Measurements from ENCODE around the gene SPTLC2. TPM values are rescaled to one million over a fixed set of nuclear protein-coding genes. Genes with fewer than 3 reads are reported as not detected.

SPTLC2 gene
- total RNA-seq, 3 donors from 2014 or later = 18.1 to 23.7 (median 23.2) TPM

DNA sequence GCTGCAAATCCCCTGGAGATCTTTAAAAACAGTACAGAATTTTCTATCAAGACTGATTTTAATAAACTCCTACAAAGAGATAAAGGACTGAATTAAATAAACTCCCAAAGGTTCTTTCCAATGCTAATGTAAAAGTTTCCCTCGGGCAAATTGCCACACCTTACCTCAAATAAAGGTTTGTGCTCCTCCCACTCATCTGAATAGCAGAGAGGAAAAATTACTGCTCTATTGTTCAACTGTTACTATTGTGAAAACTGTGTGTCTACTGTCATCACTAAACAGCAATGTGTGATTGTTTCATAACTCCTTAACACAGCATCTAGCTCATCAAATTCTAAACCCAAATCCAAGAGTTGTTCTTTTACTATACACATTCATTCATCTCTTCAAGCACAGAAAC lies 3.2 kb downstream of the SPTLC2 start:
- Mint-ChIP-seq H3K4me3 (no peak overlapping the region), H3K36me3 (ENCODE audit: insufficient read depth) (peaks cover 2% of the 10 kb centered on the region), H3K4me1 (ENCODE audit: low read depth) (peaks cover 50% of the 10 kb centered on the region), H3K27me3 (ENCODE audit: low read depth) (no peaks in the 10 kb centered on the region), H3K9me3 (no peaks in the 10 kb centered on the region)
- ATAC-seq (no peak), DNase-seq (no peak)

DNA sequence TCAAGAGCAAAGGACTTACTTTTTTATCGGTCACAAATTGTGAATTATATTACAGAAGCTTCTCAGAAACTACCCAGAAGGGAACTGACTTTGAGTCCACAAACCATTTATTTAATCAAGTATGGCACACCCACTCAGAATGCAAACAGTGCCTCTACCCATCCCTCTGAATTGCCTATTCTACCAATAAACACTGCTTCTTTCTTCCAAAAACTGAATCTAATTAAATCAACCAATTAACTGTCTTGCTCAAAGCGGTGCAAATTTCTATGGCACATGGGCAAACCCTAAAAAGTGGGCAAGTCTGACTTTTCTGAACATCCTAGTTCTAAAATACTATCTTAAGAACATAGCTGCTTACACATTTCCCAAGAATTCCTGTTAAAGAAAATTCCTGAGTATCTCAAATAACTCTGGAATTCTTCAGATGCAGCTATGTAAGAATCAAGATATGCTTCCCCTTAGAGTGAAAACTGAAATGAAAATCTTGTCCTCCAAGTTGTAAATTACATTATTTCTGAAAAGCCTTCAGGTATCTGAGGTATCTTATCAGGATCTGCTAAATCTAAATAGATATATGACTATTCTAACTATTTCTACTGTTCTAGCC lies 4.3 kb downstream of the SPTLC2 start:
- H3K9me3 Mint-ChIP-seq = no peaks in the 10 kb centered on the region
- ATAC-seq (no peak), DNase-seq (no peak)
- peaks cover 2% of the 10 kb centered on the region for H3K36me3 Mint-ChIP-seq (ENCODE audit: insufficient read depth)
- H3K27me3 Mint-ChIP-seq (ENCODE audit: low read depth) = no peaks in the 10 kb centered on the region
- H3K4me1 Mint-ChIP-seq (ENCODE audit: low read depth) = peaks cover 58% of the 10 kb centered on the region
- H3K4me3 Mint-ChIP-seq = no peak overlapping the region

DNA sequence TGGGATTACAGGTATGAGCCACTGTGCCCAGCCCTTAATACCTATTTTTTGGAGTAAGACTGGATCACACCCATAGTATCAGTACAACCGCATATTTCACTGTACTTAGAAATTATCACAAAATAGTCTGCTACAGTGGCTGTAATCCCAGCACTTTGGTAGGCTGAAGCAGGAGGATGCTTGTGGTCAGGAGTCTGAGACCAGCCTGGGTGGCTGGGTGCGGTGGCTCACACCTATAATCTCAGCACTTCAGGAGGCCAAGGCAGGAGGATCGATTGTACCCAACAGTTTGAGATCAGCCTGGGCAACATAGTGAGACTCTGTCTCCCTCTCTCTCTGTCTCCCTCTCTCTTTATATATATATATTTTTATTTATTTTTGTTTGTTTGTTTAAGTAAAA lies 5.9 kb downstream of the SPTLC2 start:
- ATAC-seq (no peak), DNase-seq (no peak)
- Mint-ChIP-seq H3K36me3 (ENCODE audit: insufficient read depth) (peaks cover 2% of the 10 kb centered on the region), H3K4me1 (ENCODE audit: low read depth) (peaks cover 65% of the 10 kb centered on the region), H3K27me3 (ENCODE audit: low read depth) (no peaks in the 10 kb centered on the region), H3K4me3 (no peak overlapping the region), H3K9me3 (no peaks in the 10 kb centered on the region)

DNA sequence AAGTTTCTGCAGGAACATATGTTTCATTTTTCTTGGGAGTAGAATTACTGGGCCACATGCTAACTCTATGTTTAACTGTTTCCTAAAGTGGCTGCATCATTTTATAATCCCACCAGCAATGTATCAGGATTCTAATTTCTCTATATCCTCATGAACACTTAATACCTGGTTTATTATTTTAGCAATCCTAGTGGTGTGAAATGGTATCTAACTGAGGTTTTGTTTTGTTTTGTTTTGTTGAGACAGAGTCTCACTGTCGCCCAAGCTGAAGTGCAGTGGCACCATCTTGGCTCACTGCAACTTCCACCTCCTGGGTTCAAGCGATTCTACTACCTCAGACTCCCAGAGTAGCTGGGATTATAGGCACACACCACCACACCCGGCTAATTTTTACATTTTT lies 6.5 kb downstream of the SPTLC2 start:
- peaks cover 64% of the 10 kb centered on the region for H3K4me1 Mint-ChIP-seq (ENCODE audit: low read depth)
- no peak for ATAC-seq
- H3K4me3 Mint-ChIP-seq = no peak overlapping the region
- H3K36me3 Mint-ChIP-seq (ENCODE audit: insufficient read depth) = peaks cover 2% of the 10 kb centered on the region
- no peak for DNase-seq
- H3K27me3 Mint-ChIP-seq (ENCODE audit: low read depth) = no peaks in the 10 kb centered on the region
- H3K9me3 Mint-ChIP-seq = no peaks in the 10 kb centered on the region

DNA sequence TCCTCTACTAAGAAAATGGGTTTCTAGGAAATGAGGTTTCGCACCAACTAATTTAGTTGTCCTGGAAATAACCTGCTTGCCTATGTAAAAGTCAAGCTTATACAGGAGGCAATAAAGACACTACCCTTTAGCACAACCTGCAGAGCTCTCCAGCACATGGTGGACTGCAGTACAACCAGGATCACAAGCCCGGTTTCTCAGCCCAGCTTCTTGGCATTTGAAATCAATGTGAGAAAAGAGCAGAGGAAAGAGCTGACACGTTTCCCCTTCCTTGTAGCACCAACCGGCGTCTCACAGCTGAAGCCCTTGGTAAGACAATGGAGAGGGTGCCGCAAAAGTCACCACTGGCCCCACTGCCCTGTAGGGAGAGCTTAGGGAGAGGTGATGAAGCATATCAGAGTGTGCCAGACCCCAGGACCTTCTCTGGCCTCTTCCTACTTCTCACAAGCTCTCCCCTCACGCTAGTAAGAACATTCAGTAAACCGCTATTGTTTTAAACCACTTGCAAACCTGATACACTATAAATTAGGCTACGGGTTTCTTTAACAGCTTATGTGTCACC lies 8.6 kb downstream of the SPTLC2 start:
- DNase-seq (no peak), ATAC-seq (peak in 1 of 2 donors; percentile 50)
- Mint-ChIP-seq H3K4me3 (peak overlapping the region; percentile 49), H3K9me3 (no peaks in the 10 kb centered on the region), H3K4me1 (ENCODE audit: low read depth) (peaks cover 59% of the 10 kb centered on the region), H3K27me3 (ENCODE audit: low read depth) (no peaks in the 10 kb centered on the region), H3K36me3 (ENCODE audit: insufficient read depth) (peaks cover 3% of the 10 kb centered on the region)

DNA sequence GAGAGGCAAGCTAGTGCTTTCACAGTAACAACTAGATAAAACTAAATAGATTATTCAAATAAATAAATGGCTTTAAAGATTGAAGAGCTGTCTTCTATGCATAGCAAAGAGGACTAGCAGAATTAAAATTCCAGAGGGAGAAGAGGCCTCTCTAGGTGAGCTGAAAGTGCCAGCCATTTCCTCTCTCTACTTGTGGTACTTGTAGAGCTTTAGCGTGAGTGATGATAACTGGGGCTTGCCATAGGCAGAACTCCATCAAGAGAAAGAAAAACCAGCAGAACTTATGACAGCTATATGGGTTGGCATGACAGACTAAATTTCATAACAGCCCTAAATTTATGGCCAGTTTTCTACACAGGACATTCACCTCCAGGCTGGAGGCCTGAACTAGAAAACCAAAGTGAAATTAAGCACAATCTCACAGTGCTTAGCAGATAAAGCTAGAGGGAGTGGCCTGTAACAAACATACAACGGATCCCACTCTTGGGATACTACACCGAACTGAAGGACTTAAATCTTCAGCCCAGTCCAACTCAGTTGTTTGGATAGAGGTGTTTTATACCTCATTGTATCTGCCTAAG lies 11.0 kb downstream of the SPTLC2 start:
- no peak for ATAC-seq
- Mint-ChIP-seq H3K36me3 (ENCODE audit: insufficient read depth) (peaks cover 3% of the 10 kb centered on the region), H3K4me3 (no peak overlapping the region), H3K9me3 (no peaks in the 10 kb centered on the region), H3K27me3 (ENCODE audit: low read depth) (no peaks in the 10 kb centered on the region), H3K4me1 (ENCODE audit: low read depth) (peaks cover 69% of the 10 kb centered on the region)
- DNase-seq = no peak

DNA sequence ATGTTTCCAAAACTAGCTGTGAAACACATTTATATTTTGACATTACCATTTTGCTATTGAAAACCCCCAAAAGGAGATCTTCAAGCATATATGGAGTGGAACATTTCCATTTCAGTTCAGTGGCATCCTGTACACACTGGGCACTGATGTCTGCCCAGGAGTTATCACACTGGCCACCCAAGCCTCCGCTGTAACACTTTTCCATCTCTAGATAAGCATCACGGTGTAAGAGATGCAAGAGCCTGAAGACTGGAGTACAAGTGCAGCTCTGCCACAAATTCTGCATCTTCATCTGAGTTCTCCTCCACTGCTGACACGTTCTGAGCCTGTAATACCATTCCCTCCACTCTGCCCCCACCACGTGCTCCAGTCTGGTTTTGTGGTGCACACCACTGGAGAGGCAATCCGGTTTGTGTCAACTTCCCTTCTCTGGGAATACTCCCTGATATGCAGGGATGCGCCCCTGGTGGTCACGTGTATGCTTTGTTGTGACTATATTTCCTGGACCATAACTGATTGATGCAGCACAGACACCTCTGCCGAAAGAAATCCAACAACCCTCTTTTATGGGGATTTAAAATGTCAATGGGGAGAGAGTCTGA lies 12.7 kb downstream of the SPTLC2 start:
- ATAC-seq (peak in 1 of 2 donors; percentile 34), DNase-seq (no peak)
- Mint-ChIP-seq H3K9me3 (no peaks in the 10 kb centered on the region), H3K4me3 (no peak overlapping the region), H3K27me3 (ENCODE audit: low read depth) (no peaks in the 10 kb centered on the region), H3K4me1 (ENCODE audit: low read depth) (peaks cover 77% of the 10 kb centered on the region), H3K36me3 (ENCODE audit: insufficient read depth) (peaks cover 3% of the 10 kb centered on the region)

DNA sequence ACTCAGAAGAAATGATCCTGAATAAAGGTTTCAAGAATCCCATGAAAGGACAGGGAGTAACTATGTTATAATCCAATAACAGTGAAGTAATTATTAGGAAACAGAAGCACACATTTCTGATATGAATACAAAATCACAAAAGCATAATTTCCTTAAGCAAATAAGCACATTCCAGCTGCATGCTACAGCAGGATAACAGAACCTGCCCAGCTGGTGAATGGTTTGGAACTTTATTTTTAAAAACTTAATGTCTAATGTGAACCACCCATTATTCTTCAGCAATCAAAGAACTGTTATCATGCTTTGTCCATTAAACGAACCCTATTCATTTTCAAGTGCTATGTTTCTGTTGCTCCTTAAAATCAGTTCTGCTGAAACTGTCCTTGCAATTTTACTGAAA lies 13.4 kb downstream of the SPTLC2 start:
- Mint-ChIP-seq H3K27me3 (ENCODE audit: low read depth) (no peaks in the 10 kb centered on the region), H3K4me1 (ENCODE audit: low read depth) (peaks cover 77% of the 10 kb centered on the region), H3K9me3 (no peaks in the 10 kb centered on the region), H3K4me3 (no peak overlapping the region), H3K36me3 (ENCODE audit: insufficient read depth) (peaks cover 3% of the 10 kb centered on the region)
- DNase-seq (no peak), ATAC-seq (no peak)

DNA sequence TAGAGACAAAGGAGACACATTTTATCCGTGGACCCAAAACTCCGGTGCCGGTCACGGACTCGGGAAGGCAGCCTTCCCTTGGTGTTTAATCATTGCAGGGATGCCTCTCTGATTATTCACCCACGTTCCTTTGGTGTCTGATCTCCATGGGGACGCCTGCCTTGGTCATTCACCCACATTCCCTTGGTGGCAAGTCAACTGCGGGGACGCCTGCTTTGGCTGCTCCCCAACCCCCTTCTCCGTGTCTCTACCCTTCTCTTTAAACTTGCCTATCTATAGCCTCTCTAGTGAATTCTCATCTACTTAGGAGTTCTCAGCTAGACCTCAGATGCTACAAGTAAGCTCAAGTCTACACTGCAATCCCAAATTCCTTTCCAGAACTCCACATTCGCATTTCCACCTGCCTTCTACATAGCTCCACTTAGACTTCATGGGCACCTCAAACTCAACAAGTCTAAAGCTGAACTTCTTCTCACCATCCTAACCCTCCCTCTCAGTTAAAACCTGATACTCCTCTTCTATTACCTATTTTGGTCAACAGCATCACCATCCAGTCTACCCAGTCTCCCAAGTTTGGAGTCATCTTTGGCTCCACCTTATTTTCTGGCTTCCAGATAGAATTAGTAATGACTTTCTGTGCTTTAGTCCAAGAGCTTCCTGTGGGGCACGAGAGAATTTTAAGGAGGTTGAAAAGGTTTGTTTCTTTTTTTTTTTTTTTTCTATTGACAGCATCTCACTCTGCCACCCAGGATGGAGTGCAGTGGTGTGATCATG lies 14.4 kb downstream of the SPTLC2 start:
- no peak for ATAC-seq
- peaks cover 67% of the 10 kb centered on the region for H3K4me1 Mint-ChIP-seq (ENCODE audit: low read depth)
- H3K4me3 Mint-ChIP-seq = no peak overlapping the region
- no peaks in the 10 kb centered on the region for H3K9me3 Mint-ChIP-seq
- DNase-seq = no peak
- H3K36me3 Mint-ChIP-seq (ENCODE audit: insufficient read depth) = peaks cover 5% of the 10 kb centered on the region
- H3K27me3 Mint-ChIP-seq (ENCODE audit: low read depth) = no peaks in the 10 kb centered on the region

DNA sequence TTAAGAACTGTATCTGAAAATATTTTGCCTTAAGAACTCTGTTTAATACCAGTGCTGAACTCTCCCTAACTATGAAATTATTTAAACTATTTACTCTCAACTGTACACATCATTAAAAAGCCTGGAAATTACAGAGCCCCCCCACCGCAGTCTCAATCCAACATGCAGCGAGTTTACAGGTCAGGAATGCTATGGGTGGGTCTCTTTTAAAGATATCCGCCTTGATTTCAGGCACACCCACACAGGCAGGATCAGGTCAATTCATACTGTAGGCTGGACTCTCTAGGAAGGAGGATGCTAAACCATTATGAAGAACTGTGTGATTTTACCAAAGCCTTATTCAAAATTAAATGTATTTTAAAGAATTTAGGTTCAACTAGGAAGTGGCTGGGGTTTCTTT lies 16.5 kb downstream of the SPTLC2 start:
- no peak for DNase-seq
- no peak overlapping the region for H3K4me3 Mint-ChIP-seq
- H3K9me3 Mint-ChIP-seq = no peaks in the 10 kb centered on the region
- ATAC-seq = no peak
- H3K36me3 Mint-ChIP-seq (ENCODE audit: insufficient read depth) = peaks cover 13% of the 10 kb centered on the region
- H3K4me1 Mint-ChIP-seq (ENCODE audit: low read depth) = peaks cover 51% of the 10 kb centered on the region
- H3K27me3 Mint-ChIP-seq (ENCODE audit: low read depth) = no peaks in the 10 kb centered on the region

DNA sequence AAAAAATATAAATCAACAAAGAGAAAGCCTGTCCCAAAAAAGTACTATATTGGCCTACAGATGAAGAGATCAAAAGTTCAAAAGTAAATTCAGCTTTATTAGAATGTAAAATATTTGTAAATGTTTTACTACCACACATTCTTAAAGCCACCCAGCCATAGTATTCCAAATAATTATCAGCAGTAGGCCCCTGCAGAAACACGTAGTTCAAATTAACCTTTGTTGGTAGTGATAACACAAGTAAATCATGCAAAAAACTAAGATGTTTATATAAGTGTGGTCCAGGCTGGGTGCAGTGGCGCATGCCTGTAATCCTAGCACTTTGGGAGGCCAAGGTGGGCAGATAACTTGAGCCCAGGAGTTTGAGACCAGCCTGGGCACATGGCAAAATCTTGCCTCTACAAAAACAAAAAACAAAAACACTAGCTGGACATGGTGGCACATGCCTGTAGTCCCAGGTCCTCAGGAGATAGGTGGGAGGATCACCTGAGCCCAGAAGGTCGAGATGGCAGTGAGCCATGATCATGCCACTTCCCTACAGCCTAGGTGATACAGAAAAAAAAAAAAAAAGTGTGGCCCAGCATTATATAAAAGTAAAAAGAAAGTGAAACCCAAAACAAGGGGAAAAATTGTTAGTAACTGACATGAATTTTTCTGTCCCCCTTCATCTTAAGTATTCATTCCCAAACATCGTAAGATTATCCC lies 17.9 kb downstream of the SPTLC2 start:
- peaks cover 57% of the 10 kb centered on the region for H3K4me1 Mint-ChIP-seq (ENCODE audit: low read depth)
- peaks cover 14% of the 10 kb centered on the region for H3K36me3 Mint-ChIP-seq (ENCODE audit: insufficient read depth)
- peak overlapping the region; percentile 48 for H3K4me3 Mint-ChIP-seq
- H3K27me3 Mint-ChIP-seq (ENCODE audit: low read depth) = no peaks in the 10 kb centered on the region
- no peak for DNase-seq
- H3K9me3 Mint-ChIP-seq = no peaks in the 10 kb centered on the region
- ATAC-seq = peak in 1 of 2 donors; percentile 43

DNA sequence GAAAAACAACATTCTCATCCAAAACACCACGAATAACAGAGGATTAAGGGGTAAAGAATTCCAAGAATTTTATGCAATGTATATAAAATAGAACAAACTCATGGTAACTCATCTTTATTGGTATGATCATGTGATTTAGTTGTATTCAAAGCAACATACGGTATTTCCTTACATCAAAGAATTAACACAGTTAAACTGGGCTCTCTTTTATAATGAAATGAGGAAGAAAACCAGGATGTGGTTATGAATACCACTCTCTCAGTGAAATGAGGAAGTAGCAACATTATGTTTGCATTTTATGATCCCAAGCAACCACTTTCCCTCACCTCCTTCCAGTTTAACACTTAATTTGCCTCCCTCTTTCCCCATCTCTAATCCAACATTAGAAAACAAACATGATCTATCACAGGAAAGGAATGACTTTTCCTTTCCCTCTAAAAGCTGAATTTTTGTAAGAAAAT lies 22.9 kb downstream of the SPTLC2 start:
- DNase-seq (no peak), ATAC-seq (peak in 1 of 2 donors; percentile 48)
- Mint-ChIP-seq H3K4me1 (ENCODE audit: low read depth) (peaks cover 46% of the 10 kb centered on the region), H3K27me3 (ENCODE audit: low read depth) (no peaks in the 10 kb centered on the region), H3K9me3 (no peaks in the 10 kb centered on the region), H3K36me3 (ENCODE audit: insufficient read depth) (peaks cover 20% of the 10 kb centered on the region), H3K4me3 (peak overlapping the region; percentile 59)

DNA sequence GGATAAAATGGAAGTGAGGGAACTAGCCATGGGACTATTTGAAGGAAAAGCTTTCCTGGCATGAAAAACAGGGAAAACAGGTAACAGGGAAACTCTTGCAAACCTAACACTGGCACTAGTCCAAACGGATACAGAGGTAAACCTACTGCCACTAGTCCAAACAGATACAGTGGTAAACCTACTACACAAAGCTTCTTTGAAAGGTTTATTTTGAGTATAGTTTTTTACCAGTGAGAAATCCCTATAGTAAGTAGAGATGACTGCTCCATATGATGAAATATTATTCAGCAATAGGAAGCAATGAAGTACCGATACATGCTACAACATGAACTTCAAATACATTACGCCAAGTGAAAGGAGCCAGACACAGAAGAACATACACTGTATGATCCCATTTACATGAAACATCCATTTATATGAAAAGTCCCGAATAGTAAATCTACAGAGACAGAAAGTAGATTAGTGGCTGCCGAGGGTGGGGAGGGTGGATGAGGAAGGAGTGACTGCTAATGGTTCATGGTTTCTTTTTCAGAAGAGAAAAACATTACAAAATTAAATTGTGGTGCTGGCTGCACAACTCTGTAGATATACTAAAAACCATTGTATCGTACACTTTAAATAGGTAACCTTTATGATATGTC lies 25.5 kb downstream of the SPTLC2 start:
- peaks cover 55% of the 10 kb centered on the region for H3K4me1 Mint-ChIP-seq (ENCODE audit: low read depth)
- no peak overlapping the region for H3K4me3 Mint-ChIP-seq

More for the DNA sequence above, 25.5 kb downstream of the SPTLC2 start:
- DNase-seq (no peak), ATAC-seq (peak in 1 of 2 donors; percentile 18)
- Mint-ChIP-seq H3K36me3 (ENCODE audit: insufficient read depth) (peaks cover 22% of the 10 kb centered on the region), H3K27me3 (ENCODE audit: low read depth) (no peaks in the 10 kb centered on the region), H3K9me3 (no peaks in the 10 kb centered on the region)
